Activated CD4-positive, alpha-beta T cell treated with anti-CD3 and anti-CD28 coated beads for 1 hour (primary cell): ENCODE measurements around the gene GRID1.

Experiments used
- DNase-seq: peaks from one replicate; pipeline ENCODE4 v3.0.0-alpha.2; 2020

Gene GRID1

DNA sequence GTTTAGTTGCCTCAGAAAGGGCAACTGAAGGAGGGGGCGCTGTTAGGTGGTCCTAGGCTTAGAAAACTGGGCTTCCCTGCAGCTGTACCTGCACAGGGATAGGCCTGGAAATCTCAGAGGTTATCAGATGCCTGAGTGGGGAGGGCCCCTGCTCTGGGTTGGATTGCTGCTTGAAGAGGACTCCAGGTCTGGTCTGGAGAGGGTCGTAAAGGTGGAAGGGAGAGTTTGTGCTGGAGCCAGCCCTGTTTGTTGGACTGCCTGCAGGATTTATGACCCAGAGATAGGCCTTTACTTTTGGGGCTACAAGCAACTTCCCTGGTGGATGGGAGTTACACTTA lies 765.9 kb downstream of the GRID1 start:
- no peak for DNase-seq

DNA sequence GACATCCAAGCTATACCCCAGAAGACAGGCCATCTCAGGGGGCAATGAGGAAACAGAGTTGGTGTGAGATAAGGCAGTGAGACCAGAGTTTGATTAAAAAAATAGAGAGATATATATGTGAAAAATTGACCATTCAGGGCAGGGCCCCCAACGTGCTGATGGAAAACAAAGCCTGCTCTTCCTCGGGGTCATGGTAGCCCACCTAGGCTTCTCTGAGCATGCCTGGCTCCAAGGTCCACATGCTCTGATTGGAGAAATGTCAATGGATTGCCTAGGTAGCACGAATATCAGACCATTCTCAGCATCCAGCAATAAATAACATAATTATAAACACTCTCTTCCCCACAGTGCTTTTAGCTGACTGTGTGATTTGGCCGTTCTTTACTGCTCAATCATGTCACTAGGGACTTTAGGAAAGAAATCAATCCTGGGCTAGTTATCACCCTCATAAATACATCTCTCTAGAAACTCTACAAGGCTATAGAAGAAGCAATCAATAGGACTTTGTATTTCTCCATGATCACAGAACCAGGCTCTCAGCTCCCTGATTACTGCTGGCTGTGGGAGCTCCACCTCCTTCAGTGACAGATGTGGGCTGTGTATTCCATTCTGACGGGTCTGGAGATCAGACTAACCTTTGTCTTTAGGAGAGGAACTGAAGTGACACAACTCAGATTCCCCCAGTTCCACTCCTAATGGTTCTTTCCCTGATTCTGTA lies 766.4 kb downstream of the GRID1 start:
- no peak for DNase-seq

DNA sequence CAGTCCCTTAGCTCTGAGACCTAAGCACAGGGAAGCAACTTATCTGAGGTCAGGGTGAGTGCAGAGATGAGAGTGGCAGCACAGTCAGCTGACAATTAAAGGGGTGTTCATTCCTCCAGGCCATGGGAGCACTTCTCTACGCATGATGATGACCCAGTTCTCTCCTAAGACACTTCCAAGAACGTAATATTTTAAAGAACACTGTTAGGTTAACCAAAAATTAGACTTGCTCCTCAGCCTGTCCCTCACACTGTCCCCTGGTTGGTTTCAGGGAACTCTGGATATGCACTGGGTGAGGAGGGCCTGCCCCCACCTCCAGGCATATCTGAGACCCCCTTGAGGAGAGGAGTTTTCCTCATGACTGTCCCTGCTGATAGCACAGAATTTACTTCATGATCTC lies 767.5 kb downstream of the GRID1 start:
- no peak for DNase-seq

DNA sequence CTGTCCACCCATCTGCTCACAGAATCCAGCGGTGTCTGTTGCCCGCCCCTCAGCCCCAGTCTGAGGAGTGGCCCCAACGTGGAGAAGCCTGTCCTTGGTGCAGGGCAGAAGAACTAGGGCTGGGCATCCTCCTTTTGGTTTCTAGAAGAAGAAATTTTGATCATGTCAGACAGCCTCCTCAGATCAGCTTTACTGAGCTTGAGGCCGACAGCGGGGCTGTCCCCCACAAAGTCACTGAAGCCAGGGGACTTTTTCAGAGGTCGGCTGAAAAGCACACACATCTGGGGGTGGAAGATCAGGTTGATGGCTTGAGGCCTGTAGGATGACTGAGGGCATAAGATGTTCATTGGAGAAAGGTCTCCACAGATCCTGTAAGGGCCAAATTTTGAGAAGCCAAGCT lies 767.9 kb downstream of the GRID1 start:
- DNase-seq: no peak

DNA sequence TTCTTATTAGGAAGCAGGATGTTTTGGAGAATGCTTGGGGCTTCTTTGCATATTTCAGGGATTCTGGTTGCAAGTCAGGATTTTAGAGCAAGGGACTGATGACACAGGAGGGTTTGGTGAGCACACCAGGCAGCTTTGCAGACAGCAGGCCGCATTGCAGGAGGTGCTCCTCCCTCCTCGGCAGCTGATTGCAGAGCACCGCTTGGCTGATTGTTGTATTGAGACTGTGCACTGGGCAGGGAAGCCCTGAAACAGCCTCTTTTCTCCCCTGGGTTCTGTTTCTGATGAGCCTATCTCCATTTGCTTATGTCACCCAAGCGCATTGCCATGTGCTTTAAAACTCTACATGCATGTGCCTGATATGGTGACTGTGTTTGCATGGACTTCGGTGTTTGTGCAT lies 769.6 kb downstream of the GRID1 start:
- DNase-seq: no peak

DNA sequence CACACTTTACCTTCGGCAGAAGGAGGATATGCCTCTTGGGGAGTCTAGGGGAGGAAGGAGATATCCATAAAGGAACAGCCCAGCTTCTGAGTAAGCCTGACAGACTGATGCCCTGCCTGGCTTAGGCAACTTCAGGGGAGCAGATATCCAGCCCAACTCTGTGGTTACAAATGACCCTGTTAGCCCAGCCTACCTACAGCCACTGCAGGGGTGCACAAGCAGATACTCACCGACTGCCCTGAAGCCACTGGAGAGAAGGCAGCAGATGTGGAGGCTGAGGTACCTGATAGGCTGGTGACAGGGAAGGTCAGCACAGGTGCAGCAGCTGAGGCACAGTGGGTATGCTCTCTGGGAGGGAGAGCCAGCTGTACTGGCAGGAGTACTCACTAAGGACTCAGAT lies 770.2 kb downstream of the GRID1 start:
- DNase-seq: no peak

DNA sequence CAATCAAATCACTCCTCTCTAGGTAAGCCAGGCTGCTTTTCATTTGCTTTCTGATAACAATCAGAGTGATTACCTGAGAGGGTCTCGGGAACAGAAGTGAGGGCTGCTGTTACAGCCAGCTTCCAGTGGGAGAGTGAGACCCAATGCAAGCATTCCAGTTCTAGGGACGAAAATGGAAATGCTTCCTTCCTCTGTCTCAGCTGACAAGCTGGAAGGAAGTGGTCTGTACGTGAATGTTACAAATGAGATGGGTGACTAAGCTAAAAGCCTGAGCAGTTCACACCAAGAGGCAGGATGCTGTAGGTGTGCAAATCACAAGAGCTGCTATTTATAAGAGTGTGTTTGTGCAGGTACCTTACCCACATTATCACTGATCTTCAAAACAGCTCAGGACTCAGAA lies 772.4 kb downstream of the GRID1 start:
- DNase-seq: no peak

DNA sequence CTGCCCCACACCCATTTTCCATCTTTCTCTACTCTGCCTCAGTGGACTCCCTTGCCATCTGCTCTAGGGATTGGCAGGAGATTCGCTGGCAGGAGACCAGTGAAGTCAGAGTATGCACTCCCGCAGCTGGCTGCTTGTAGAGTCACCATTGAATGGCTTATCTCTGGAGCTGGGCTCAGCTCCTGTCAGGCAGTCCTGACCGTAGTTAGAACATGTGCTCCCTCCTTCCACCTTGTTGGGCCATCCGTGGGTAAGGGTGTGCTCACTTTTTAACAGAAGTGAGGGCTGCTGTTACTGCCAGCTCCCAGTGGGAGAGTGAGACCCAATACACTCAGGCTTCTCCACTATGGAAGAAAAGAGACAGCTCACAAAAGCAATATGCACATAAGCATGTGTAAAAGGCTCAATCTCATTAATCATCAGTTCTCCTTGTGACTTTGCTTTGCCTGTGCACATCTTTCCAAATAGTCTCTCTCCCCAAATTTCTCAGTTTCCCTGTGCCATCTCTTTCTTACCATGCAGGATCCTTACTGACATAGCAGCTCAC lies 773.3 kb downstream of the GRID1 start:
- no peak for DNase-seq

DNA sequence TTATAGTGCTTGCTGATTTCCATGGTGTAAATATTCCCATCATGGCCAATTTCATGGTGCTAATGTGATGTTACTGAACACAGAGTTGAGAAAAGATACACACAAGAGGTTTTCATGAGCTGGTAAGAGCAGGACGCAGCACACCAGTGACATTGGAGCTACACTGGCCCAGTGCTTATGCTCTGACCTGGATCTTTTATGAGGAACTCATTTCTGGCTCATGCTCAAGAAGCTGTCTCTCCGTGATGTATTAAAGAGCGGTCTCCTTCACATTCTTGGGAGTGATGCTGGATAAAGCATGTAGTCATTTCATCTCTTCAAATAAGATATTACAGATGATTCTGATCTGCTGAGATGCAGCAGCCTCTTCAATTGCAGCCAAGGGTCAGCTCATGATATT lies 785.2 kb downstream of the GRID1 start:
- DNase-seq: no peak

DNA sequence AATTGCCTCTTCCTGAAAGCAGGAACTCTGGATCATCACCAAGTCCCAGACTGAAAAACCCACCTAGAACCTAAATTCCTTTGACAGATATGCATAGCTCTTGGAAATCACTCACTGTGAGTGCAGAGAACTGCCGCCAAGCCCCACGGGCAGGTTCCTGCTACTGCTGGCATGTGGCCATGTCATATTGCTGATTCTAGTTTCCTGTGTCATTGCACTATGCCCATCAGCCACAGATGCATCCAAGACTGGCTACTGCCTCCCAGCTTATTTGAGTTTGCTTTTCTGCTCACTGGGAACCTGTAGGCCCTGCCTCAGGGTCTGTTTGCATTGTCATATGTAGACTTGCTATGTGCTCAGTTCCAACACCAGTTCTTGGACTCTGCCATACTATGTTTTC lies 786.0 kb downstream of the GRID1 start:
- no peak for DNase-seq

DNA sequence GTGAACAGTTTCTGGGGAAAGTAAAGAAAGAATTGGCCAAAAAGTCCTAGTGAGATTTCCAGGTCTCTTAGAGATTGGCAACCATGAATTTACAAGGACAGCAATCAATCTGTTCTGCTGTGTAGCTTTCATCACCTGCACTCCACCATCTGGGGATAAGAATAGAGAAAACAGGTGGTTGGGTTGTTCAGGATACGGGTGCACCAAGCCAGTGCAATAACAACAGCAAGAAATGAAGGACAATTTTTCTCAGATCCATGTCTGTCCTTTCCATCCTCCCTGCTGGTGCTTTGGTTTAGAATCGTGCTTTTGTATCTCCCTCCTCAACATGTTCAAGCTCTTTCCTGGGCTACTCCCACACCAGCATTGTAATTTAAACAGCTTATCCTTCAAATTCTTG lies 787.7 kb downstream of the GRID1 start:
- no peak for DNase-seq

DNA sequence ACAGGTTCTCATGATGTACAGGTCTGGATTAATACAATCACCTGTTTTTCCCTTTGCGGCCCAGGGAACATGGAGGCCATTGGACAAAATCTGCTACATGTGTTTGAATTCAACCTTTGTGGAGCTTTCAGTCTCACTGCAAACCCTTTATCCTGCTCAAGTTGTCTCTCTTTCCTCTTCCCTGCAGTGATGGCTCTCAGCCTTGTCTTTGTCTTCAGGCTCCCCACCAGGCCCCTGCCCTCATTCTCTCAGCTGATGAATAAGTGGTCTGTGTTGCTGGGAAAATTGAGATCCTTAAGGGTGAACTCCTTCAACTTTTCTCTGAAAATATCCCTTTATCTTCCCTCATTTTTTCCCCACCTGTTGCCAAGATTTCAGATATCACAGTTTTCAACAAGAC lies 791.2 kb downstream of the GRID1 start:
- DNase-seq: no peak

DNA sequence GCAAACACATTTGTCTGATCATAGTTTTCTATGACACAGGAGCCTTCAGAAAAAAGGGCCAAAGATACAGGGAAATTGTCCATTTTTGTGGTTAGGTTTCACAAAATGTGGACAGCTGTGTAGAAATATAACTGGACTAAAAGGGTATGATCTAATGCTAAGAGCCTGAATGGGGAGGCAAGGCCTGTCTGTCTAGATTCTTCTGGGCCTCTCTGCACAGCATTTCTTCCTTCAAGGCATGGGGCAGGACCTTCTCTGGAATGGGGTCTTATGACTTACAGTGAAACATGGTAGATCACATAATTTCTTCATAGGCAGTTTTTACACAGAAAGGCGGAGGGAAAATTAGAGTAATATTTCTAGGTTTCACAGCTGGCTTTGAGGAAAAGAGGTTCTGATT lies 795.7 kb downstream of the GRID1 start:
- DNase-seq: no peak

DNA sequence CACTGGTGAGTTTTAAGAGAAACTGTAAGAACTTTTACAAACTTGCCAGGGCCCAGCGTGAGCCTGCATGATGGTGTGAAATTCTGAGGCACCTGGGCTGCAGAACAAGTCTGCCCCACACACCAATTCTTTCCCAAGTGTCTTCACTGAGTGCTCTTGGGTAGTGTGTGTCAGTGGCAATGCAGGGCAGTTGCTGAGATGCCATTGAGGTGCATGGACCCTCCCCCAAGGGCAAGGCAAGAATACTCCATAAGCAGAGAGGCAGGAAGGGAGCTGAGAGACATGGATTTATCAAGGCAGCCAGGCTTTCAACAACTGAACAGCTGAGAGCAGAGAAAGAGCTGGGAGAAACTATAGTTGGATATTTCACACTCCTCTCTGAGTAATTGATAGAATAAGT lies 801.2 kb downstream of the GRID1 start:
- DNase-seq: no peak

DNA sequence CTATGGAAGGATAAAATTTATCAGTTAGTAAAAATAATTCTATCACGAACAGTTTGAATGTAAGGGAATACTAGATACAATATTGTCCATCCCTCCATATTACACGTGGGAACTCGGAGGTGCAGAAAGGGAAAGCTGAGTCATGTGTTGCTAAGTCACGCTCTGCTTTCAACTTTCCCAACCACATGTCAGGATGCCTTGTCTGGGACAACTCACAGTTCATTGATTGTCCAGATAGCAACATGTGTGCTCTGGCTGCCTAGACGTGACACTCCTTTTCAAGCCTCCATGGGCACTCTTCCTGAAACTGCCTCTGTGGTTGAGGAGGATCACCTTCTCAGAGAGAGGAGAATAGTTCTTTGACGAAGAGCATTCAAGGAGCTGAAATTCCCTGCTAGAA lies 808.1 kb downstream of the GRID1 start:
- DNase-seq: no peak

DNA sequence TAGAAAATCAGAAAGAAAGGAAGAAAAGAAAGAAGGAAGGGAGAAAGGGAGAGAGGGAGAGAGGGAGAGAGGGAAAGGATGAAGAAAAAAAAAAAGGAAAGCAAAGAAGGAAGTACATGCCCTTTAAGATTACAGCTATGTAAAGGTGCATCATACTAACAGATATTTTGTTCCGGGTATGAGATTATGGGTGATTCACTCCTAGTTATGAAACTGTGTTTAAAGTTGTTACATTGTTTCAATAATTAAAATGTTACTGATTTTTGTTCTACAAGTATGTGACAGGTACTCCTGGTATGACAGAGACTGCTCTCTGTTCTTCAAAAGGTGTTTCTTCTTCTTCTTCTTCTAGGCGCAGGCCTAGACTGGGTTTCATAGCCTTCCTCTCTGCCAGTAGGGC lies 808.9 kb downstream of the GRID1 start:
- DNase-seq: no peak

DNA sequence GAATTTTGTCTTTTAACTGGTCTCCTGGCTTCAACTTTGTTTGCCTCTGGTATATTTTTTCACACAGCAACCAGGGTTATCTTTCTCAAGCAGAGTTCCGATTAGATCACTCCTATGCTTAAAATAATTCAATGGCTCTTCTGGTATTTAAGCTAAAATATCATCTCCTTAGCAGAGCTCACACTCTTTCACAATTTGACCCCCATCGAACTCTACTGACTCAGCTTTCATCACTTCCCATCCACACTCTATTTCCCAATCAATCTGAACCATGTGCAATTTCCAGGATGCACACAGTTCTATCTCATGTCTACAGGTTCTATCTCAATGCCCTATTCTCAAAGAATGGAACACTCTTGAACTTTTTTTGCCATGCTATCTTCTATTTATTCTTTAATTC lies 809.5 kb downstream of the GRID1 start:
- no peak for DNase-seq
